NOMO-1 treated with DMSO at 0.1 percent for 48 hours (cell line): ENCODE results near the gene PTPRN2.

Experiments
- DNase-seq: peaks from one replicate; lab custom pipeline; 2025; ENCODE audit not compliant: unreplicated experiment; lab: John Stamatoyannopoulos, UW

Gene PTPRN2

GRCh38 chr7:157526913-157527634 is 1060.5 kb downstream of the PTPRN2 start:
- DNase-seq, result no peak

DNA sequence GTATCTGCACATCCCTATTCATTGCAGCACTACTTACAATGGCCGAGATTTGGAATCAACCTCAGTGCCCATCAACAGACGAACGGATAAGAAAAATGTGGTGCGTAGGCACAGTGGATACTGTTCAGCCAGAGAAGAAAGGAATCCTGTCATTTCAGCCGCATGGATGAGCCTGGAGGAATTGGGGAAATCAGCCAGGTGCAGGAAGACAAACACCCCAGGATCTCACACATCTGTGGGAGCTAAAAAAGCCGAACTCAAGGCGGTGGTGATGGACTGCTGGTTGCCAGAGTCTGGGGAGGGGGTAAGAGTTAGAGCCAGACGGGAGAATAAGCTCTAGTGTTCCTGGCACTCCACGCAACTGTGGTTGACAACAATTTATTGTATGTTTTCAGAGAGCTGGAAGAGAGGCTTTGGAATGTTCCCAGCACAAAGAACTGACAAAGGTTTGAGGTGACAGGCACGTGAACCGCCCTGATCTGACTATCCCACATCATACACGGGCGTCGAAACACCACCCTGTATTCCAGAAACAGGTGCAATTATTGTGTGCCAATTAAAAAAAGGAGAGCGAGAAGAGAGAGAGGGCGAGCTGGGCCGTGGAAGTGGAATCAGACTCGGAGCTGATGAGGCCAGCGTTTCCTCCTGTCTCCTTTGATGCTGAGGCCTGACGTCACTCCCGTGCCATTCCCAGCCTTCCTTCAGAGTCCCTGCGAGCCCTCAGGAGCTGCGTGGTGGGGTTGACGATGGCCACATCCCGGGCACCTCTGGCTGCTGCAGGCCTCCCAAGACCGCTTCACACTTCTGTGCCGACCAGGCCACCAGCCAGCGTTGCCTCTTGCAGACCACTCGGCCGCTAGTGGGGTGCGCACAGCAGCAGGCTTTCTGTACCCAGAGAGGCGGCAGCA is 1061.4 kb downstream of the PTPRN2 start:
- DNase-seq, result no peak

GRCh38 chr7:157525491-157525915 is 1062.1 kb downstream of the PTPRN2 start:
- no peak for DNase-seq

DNA sequence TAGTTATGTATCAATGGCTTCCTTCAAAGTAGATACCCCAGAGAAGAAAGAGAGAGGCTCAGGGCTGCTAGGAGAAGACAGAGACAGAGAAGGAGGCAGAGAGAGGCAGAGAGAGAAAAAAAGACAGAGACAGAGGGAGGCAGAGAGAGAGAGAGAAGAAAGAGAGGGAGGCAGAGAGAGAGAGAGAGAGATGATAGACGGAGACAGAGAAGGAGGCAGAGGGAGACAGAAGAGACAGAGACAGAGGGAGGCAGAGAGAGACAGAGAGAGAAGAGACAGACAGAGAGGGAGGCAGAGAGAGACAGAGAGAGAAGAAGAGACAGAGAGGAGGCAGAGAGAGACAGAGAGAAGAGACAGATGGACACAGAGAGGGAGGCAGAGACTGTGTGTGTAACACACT is 1062.9 kb downstream of the PTPRN2 start:
- DNase-seq, result no peak

DNA sequence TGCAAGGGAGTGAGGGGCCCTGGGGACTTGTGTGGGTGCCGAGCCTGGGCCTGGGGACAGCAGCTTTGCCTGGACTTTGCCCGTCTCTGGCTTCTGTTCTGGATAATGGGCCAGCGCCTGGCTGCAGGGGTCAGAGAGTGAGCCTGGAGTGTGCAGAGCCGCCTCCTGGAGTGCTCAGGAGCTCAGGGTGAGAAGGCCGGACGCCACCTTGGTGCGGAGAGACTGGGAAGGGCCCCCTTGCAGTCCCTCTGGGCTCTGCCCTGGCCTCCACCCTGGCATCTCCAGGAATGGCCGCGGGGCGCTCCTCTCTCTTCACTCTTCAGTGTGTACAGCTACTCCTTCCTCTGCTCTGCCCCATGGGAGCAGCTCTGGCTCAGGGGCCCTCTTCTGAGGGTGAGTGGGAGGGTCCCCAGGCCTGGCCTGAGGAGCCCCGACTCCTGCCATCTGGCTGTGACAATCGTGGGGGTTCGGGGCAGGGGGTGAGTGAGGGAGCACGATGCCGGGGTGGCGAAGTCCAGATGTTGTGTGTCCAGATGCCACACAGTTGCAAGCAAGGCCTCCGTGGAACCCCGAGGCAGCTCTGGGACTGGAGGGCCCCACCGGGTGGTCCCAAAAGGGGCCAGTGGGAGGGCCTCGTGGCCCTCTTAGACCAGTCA is 1063.7 kb downstream of the PTPRN2 start:
- no peak for DNase-seq

DNA sequence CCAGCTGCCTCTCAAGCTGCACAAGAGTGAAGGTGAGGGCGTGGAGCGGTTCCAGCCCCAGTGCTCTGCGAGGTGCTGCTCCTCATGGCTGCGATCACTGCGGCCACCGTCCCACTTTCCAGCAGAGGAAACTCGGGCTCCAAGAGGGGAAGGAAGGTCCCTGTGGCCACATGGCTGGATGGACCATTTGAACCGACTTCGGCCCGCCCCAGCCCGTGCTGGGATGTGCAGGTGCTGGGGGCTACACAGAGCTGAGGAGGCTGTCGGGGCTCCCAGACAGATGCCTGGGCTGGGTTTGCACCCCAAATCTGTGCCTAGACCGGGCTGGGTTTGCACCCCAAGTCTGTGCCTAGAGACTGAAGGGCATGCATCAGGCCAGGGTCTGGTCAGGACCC is 1064.3 kb downstream of the PTPRN2 start:
- no peak for DNase-seq

DNA sequence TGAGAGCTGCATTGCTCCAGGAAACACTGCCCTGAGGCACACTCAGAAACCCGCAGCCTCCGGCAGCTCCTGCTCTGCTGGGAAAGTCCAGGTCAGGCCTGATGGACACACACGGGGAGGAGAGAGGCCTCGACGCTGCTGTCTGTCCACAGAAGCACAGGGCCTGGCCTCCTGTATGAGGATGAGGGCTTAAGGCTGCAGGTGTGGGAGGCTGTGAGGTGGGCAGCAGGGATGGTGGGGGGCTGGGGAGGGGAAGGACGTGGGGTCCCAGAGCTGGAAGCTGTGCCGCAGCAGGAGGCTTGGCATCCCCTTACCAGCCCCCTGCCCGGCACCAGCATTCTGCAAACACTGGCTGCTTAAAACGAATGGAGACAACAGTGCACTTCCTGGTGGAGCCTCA is 1064.7 kb downstream of the PTPRN2 start:
- DNase-seq, result no peak

GRCh38 chr7:157522189-157522588 is 1065.4 kb downstream of the PTPRN2 start:
- no peak for DNase-seq

DNA sequence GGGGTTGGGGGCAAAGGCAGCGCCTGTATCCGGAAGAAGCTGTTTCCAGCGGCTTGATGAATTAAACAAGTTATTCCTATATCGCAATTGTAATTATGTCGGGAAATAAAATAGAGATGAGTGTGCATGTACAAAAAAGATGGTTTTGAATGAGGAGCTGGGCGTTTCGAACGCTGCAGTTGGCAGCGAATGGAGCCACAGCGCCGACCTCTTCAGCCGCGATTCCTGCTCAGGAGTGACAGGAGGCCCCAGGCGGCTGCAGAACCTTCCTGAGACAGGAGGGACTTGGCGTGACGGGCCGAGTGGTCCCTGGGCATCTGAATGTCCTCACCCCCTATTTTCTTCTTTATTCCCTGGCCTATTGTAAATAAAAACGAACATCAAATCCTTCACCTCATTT is 1065.9 kb downstream of the PTPRN2 start:
- no peak for DNase-seq

GRCh38 chr7:157521061-157521731 is 1066.4 kb downstream of the PTPRN2 start:
- no peak for DNase-seq

DNA sequence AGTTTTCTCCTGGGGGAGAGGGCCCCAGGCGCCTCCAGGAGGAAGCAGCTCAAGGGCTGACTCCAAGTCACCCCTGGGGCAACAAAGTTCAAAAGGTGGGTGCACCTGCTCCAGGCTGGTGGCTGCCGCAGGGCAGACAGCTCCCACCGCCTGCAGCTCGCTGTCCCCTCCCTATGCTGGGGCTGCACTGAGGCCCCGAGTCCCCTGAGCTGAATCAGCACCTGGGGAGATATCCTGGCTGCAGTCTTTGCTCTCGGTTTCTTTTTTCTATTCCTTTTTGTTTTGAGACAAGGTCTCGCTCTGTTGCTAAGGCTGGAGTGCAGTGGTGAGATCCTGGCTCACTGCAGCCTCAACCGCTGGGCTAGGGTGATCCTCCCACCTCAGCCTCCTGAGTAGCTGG is 1067.4 kb downstream of the PTPRN2 start:
- no peak for DNase-seq

GRCh38 chr7:157519798-157520244 is 1067.8 kb downstream of the PTPRN2 start:
- DNase-seq, result no peak

GRCh38 chr7:157519246-157519645 is 1068.4 kb downstream of the PTPRN2 start:
- no peak for DNase-seq

DNA sequence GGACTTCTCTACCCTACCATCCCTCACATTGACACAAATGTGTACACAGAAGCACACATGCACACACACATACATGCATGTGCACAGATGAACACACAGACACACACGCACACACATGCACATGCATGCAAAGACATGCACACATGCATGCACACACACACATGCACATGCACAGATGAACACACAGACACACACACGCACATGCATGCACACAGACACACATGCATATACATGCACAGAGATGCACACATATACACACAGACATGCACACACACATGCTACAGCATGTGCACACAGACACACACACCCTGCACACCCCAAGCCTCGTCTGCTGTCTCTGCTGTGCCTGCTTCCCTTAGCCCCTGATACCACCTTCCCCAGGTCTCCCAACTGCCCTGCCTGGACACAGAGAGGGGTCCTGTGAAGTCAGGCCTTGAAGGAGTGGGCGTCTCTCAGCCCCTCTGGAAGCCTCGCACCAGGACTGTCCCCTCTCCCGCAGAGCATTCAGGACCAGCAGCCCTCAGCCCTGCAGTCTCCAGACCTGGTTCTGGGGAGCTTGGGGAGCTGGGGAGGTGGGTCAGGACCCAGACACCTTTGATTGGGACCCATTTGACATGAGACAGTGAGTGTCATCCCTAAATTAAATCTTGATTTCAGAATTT is 1069.0 kb downstream of the PTPRN2 start:
- DNase-seq, result no peak

- DNase-seq, result no peak
Measured at GRCh38 chr7:157517782-157518513, 1069.7 kb downstream of the PTPRN2 start.

GRCh38 chr7:157516911-157517781 is 1070.5 kb downstream of the PTPRN2 start:
- no peak for DNase-seq

DNA sequence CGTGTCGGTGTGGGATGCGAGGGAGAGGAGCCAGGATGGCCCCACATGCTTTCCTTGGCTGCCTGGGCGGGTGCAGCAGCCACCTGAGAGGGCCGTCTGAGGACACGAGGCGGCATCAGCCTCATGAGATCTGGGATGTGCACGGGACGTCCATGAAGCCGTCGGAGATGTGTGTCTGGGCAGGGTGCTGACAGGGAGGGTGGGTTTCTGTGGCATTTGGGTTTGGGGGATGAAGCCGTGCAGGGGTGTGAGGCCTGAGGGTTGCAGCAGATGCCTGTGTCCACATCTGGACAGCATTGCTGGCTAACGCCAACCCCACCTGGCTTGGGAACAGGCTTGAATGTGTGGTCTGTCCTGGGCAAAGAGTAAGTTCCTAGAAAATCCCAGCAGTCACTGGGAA is 1071.3 kb downstream of the PTPRN2 start:
- DNase-seq, result no peak

DNA sequence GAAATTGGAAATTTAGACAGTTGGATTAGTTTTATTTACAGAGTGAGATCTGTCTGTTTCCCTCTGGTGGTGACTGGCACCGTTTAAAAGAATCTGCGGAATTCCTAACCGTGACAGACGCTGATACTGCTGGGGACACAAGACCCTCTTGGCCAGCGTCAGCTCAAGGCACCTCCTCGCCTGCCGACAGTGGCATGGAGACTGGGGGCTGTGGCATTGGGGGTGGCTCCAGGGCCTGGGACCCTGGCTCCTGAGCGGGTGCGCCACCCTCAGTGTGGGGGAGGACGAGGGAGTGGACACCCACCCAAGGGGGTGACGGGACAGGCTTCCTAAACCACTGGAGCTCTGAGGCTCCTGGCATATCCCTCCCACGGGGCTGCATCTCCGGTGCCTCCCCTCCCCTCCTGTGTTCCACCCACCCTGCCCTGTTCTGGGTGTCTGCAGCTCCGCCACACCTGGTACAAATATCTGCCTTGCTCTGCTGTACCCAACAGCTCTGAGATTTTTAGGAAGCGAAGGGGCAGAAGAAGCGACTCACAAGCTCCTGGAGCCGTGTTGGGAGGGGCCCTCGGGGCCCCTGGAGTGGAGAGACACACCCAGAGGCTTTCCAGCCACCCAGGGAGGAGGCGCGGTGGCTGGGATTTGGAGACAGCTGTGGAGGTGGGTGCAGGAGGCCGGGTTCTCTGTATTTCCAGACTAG is 1072.1 kb downstream of the PTPRN2 start:
- DNase-seq, result no peak
